Naive thymus-derived CD4-positive, alpha-beta T cell (primary cell): ENCODE measurements around the gene TCERG1L. TPM values are rescaled to one million over a fixed set of nuclear protein-coding genes. Genes with fewer than 3 reads are reported as not detected.

ENCODE experiments used
- ATAC-seq: fragments of 150-1000 bp; cut with Tn5 transposase; 2 replicates; pipeline ENCODE4 v1.10.0; 2021; ENCODE audit warnings: mild to moderate bottlenecking, moderate library complexity
- CTCF ChIA-PET: fragments of 350-600 bp; sonication (Branson Sonifier 250); formaldehyde crosslinking; loops from one replicate; lab custom pipeline; 2021; ENCODE audit warnings: antibody characterized with exemption; lab: Charles Lee
- POLR2A ChIA-PET: fragments of 350-600 bp; sonication (Branson Sonifier 250); formaldehyde crosslinking; loops from one replicate; lab custom pipeline; 2021; ENCODE audit warnings: antibody characterized with exemption, inconsistent platforms; lab: Charles Lee
- DNase-seq, 9 donors: peaks; one replicate each; pipeline versions ENCODE4 v3.0.0 to v3.0.0-alpha.2; 2020 to 2022; ENCODE audit warnings: mixed read lengths in 1 of 9
- H3K27ac ChIP-seq: one replicate; pipeline ENCODE4 v1.7.0; 2013; ENCODE audit warnings: mild to moderate bottlenecking, low read depth, low read length, moderate library complexity
- H3K27me3 ChIP-seq, 2 donors: one replicate each; pipeline ENCODE4 v1.7.0; 2013; ENCODE audit warnings: low read length in 2 of 2, mild to moderate bottlenecking in 2 of 2, moderate library complexity in 2 of 2; ENCODE audit not compliant: control insufficient read depth in 2 of 2, insufficient read depth in 2 of 2
- H3K36me3 ChIP-seq, 3 experiments: 1 replicate in 2 of 3; 2 replicates in 1 of 3; pipeline ENCODE4 v1.7.0; 2013; ENCODE audit warnings: low read length in 3 of 3, mild to moderate bottlenecking in 3 of 3, moderate library complexity in 1 of 3; ENCODE audit not compliant: insufficient read depth in 3 of 3, control insufficient read depth in 2 of 3
- H3K4me1 ChIP-seq, 2 donors: one replicate each; pipeline ENCODE4 v1.7.0; 2013; ENCODE audit warnings: low read length in 2 of 2, mild to moderate bottlenecking in 2 of 2, moderate library complexity in 1 of 2; ENCODE audit not compliant: control insufficient read depth in 2 of 2, insufficient read depth in 2 of 2
- H3K4me3 ChIP-seq: 2 replicates; pipeline ENCODE4 v1.7.0; 2013; ENCODE audit warnings: mild to moderate bottlenecking, low read length
- H3K9me3 ChIP-seq, 3 experiments: 1 replicate in 2 of 3; 2 replicates in 1 of 3; pipeline ENCODE4 v1.7.0; 2013; ENCODE audit warnings: low read length in 3 of 3; ENCODE audit not compliant: control insufficient read depth in 2 of 3
- H3K27ac Mint-ChIP-seq, 9 donors: one replicate each; pipeline ENCODE4 v1.8.0; 2020 to 2022; ENCODE audit warnings: mixed read lengths in 9 of 9, mild to moderate bottlenecking in 8 of 9, moderate library complexity in 5 of 9, inconsistent platforms in 2 of 9
- H3K27me3 Mint-ChIP-seq, 5 donors: one replicate each; pipeline ENCODE4 v1.8.0; 2021 to 2022; ENCODE audit warnings: mixed read lengths in 5 of 5, mild to moderate bottlenecking in 1 of 5
- H3K36me3 Mint-ChIP-seq, 5 donors: one replicate each; pipeline ENCODE4 v1.8.0; 2020 to 2022; ENCODE audit warnings: mixed read lengths in 5 of 5, mild to moderate bottlenecking in 3 of 5, inconsistent platforms in 1 of 5
- H3K4me1 Mint-ChIP-seq, 7 donors: one replicate each; pipeline ENCODE4 v1.8.0; 2020 to 2022; ENCODE audit warnings: mixed read lengths in 7 of 7, mild to moderate bottlenecking in 3 of 7, inconsistent platforms in 1 of 7
- H3K4me3 Mint-ChIP-seq, 10 donors: one replicate each; pipeline ENCODE4 v1.8.0; 2020 to 2022; ENCODE audit warnings: mild to moderate bottlenecking in 10 of 10, mixed read lengths in 10 of 10, moderate library complexity in 6 of 10, inconsistent platforms in 2 of 10
- H3K9me3 Mint-ChIP-seq, 11 donors: one replicate each; pipeline ENCODE4 v1.8.0; 2020 to 2022; ENCODE audit warnings: mixed read lengths in 11 of 11, mild to moderate bottlenecking in 4 of 11, inconsistent platforms in 1 of 11, moderate library complexity in 1 of 11
- intact Hi-C, 2 donors: fragments of 100-400 bp; cut with micrococcal nuclease; formaldehyde crosslinking; loops; one replicate each; pipeline ENCODE4 v1.15.1; 2023
- polyA plus RNA-seq, 2 donors: library from polyadenylated mRNA; unstranded; fragments of 300-500 nt; fragmentation: Illumina TruSeq; gene quantifications; one replicate each; pipeline ENCODE4 v1.2.3, GENCODE V29; 2021
- total RNA-seq, 6 experiments: library from RNA in 5 of 6; stranded (reverse) in 5 of 6; gene quantifications; 1 replicate in 5 of 6; 2 replicates in 1 of 6; pipeline ENCODE4 v1.2.3 and lab custom pipeline; 2021 to 2026

The TCERG1L gene
- total and polyA plus RNA-seq, 7 experiments from 2014 or later = 0.11 to 0.42 (median 0.39) TPM; not detected in 4

DNA sequence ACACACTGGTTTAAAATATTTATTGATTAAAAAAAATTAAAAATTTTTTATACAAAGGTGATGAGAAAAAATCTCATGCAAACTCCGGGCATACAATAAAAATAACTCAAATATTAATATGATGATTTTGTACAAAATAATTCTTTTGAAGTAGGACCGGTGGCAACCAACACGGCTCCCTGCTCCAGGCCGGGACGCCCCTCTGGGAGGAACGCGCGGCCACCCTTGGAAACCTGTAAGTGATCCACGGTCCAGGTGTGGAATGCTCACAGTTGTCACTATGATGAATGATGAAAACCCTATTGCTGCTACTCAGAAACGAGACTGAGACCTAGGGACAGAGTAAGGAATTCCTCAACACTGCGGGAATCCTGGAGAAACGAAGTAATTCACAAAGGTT lies 219.1 kb downstream of the TCERG1L start:
- DNase-seq (no peak), ATAC-seq (no peak)
- Mint-ChIP-seq H3K36me3 (no peaks in the 10 kb centered on the region), H3K27me3 (no peaks in the 10 kb centered on the region), H3K4me3 (no peak overlapping the region), H3K4me1 (peaks cover 2 to 20% (median 17%) of the 10 kb centered on the region in 7 donors), H3K9me3 (peaks cover 0 to 3% (median 0%) of the 10 kb centered on the region in 11 donors), H3K27ac (no peak overlapping the region)
- Histone ChIP-seq H3K4me1 (no peaks in the 10 kb centered on the region), H3K4me3 (no peak overlapping the region), H3K27me3 (no peaks in the 10 kb centered on the region), H3K9me3 (peaks cover 0 to 4% (median 0%) of the 10 kb centered on the region in 3 experiments), H3K36me3 (no peaks in the 10 kb centered on the region), H3K27ac (no peak overlapping the region)
- intact Hi-C loops = loop anchor here in 1 of 2 donors (10.0 kb wide), 1 partner anchor 222 kb away; the partner anchor contains the start of gene TCERG1L
- ChIA-PET POLR2A (no interaction called here), CTCF (no interaction called here)

DNA sequence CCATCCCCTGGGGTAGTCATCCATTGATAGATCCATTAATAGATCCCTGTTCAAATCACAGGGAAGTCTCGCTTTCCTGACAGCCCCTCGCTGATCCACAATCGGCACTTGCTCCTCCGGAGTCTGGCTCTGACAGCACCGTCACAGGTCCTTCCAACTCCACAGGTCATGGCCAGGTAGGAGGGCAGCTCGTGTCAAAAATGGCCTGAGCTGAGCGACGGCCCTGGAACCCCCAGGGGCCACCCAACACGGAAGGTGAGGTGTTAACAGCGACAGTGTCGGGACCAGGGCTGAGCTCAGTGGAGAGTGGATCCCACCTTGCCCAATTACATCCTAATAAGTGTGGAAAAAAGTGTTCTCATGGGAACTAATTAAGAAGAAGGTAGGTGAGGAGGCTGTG lies 219.8 kb downstream of the TCERG1L start:
- ATAC-seq = no peak
- ChIA-PET POLR2A (no interaction called here), CTCF (no interaction called here)

DNA sequence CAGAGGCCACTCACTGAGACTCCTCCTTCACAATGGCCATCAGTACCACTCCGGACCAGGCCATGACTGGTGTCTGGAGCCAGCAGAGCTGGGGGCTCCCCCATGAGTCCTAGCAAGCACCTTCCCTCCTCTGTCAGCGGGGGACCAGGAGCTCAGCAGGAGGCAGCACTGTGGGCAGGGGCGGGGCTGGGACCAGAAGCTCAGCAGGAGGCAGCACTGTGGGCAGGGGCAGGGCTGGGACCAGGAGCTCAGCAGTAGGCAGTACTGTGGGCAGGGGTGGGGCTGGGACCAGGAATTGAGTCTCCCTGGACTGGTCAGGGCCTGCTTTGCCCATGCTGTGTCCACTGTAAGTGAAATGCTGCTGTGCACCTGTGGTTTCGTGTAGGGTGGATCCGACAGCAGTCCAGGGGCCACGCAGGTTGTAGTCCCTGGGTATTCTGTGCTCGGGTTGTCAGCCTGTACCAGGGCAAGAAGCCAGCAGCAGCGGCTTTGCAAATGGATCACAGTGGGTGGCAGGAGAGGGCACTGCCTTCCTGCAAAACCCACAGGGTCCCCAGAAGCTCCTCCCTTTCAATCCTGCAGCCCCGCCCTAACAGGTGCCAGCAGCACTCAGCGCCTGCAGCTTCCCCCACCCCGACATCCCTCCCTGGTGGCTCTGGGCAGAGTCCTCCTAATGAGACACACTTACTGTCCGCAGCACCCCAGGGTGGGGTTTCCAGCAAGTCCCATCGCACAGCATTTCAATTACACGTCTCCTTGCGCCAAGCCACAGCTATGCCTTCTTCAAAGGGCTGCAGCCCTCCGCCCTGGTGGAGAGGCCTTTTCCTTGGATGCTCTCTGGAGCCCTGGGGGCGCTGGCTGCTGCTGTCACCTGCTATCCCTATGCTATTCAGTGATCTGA lies 220.5 kb downstream of the TCERG1L start:
- POLR2A ChIA-PET = no interaction called here
- Mint-ChIP-seq H3K4me3 (peak overlapping the region in 1 of 10 donors; percentile 46), H3K27me3 (no peaks in the 10 kb centered on the region), H3K9me3 (peaks cover 0 to 3% (median 0%) of the 10 kb centered on the region in 11 donors), H3K4me1 (peaks cover 2 to 24% (median 17%) of the 10 kb centered on the region in 7 donors), H3K27ac (peak overlapping the region in 3 of 9 donors; percentile 40 to 56 (median 45)), H3K36me3 (no peaks in the 10 kb centered on the region)
- peak; percentile 42 for ATAC-seq
- DNase-seq = peak in 2 of 9 donors; percentile 9 to 27
- CTCF ChIA-PET = no interaction called here
- Histone ChIP-seq H3K27ac (no peak overlapping the region), H3K27me3 (no peaks in the 10 kb centered on the region), H3K4me1 (no peaks in the 10 kb centered on the region), H3K9me3 (peaks cover 0 to 4% (median 0%) of the 10 kb centered on the region in 3 experiments), H3K4me3 (no peak overlapping the region), H3K36me3 (no peaks in the 10 kb centered on the region)
- intact Hi-C loops = loop anchor here in 1 of 2 donors (10.0 kb wide), 1 partner anchor 224 kb away; the partner anchor contains the start of gene TCERG1L

More for the DNA sequence above, 219.8 kb downstream of the TCERG1L start:
- H3K4me3 ChIP-seq = no peak overlapping the region
- H3K4me1 ChIP-seq = no peaks in the 10 kb centered on the region
- Mint-ChIP-seq H3K9me3 (peaks cover 0 to 3% (median 0%) of the 10 kb centered on the region in 11 donors), H3K36me3 (no peaks in the 10 kb centered on the region), H3K27me3 (no peaks in the 10 kb centered on the region), H3K4me3 (peak overlapping the region in 1 of 10 donors; percentile 46), H3K4me1 (peaks cover 2 to 24% (median 17%) of the 10 kb centered on the region in 7 donors), H3K27ac (peak overlapping the region in 3 of 9 donors; percentile 40 to 56 (median 45))
- H3K27me3 ChIP-seq = no peaks in the 10 kb centered on the region
- no peak overlapping the region for H3K27ac ChIP-seq
- H3K36me3 ChIP-seq = no peaks in the 10 kb centered on the region
- intact Hi-C loops = loop anchor here in 1 of 2 donors (10.0 kb wide), 1 partner anchor 223 kb away; the partner anchor contains the start of gene TCERG1L
- peaks cover 0 to 4% (median 0%) of the 10 kb centered on the region in 3 experiments for H3K9me3 ChIP-seq
- DNase-seq = no peak

DNA sequence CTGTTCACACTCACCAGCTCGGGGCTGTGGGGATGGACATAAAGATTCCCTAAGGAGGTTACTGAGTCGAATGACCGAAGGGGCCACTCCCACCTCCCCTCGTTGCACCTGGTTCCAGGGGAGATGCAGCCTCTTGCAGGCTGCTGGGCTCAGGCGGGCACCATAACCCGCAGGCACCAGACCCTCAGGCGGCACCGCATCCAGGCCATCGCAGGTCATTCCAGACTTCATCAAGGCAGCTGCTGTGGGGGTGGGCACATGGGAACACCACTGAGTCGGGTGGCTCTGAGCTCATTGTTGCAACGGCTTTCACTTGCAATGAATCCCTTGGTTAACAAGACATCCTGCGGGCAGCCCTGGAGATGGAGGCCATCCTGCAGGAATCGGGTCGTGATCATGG lies 221.7 kb downstream of the TCERG1L start:
- Mint-ChIP-seq H3K27me3 (no peaks in the 10 kb centered on the region), H3K27ac (no peak overlapping the region), H3K9me3 (peaks cover 0 to 3% (median 0%) of the 10 kb centered on the region in 11 donors), H3K36me3 (no peaks in the 10 kb centered on the region), H3K4me3 (no peak overlapping the region), H3K4me1 (peaks cover 2 to 35% (median 25%) of the 10 kb centered on the region in 7 donors)
- no peak for DNase-seq
- no peaks in the 10 kb centered on the region for H3K27me3 ChIP-seq
- ChIA-PET CTCF (no interaction called here), POLR2A (no interaction called here)
- H3K4me3 ChIP-seq = no peak overlapping the region
- intact Hi-C loops = loop anchor here in 1 of 2 donors (10.0 kb wide), 1 partner anchor 225 kb away; the partner anchor contains the start of gene TCERG1L
- no peak overlapping the region for H3K27ac ChIP-seq
- H3K4me1 ChIP-seq = no peaks in the 10 kb centered on the region
- H3K36me3 ChIP-seq = no peaks in the 10 kb centered on the region
- ATAC-seq = no peak
- peaks cover 0 to 4% (median 0%) of the 10 kb centered on the region in 3 experiments for H3K9me3 ChIP-seq

DNA sequence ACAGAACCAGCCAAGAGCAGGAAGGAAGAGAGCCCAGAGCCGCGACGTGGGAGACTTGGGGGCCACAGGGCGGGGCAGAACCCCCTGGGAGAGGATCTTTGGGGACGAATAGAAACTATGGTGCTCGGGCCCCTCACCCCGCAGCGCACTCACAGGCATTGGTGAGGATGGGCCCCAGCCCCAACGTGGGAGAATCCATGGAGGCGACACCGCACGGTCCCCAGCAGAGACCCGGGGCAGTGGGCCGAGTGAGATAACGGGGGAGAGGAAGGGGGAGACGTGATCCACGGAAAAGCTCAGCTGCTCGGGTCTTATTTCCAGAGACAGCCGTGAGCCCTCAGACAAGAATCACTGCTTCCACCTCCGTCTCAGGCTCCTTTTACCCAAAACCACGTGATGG lies 222.4 kb downstream of the TCERG1L start:
- Mint-ChIP-seq H3K4me3 (peak overlapping the region in 2 of 10 donors; percentile 33 to 51), H3K9me3 (peaks cover 0 to 3% (median 0%) of the 10 kb centered on the region in 11 donors), H3K36me3 (no peaks in the 10 kb centered on the region), H3K27ac (no peak overlapping the region), H3K4me1 (peaks cover 0 to 37% (median 29%) of the 10 kb centered on the region in 7 donors), H3K27me3 (no peaks in the 10 kb centered on the region)
- Histone ChIP-seq H3K36me3 (no peaks in the 10 kb centered on the region), H3K27ac (no peak overlapping the region), H3K27me3 (no peaks in the 10 kb centered on the region), H3K4me3 (no peak overlapping the region), H3K4me1 (peaks cover 0 to 3% of the 10 kb centered on the region in 2 donors), H3K9me3 (peaks cover 0 to 4% (median 0%) of the 10 kb centered on the region in 3 experiments)
- ChIA-PET POLR2A (no interaction called here), CTCF (no interaction called here)
- intact Hi-C loops = no loop called here
- ATAC-seq = no peak
- no peak for DNase-seq

DNA sequence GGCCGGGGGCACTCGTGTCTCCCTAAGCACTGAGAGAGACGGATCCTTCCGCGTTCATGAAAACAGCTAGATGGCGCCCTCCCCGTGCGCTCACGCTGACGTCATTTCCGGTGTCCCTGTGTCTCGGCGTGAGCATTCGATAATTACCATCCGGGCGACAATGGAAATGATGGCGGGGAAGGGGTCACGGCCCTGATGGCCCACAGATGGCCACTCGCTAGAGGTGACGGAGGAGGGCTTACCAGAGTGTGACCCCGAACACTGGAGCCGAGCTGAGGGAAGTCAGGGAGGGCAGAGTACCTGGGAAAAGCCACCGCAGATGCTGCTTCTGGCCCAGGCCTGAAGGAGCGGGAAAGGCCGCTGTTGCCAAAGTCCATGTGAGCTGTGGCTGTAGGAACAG lies 222.9 kb downstream of the TCERG1L start:
- H3K27me3 Mint-ChIP-seq = no peaks in the 10 kb centered on the region
- H3K4me1 Mint-ChIP-seq = peaks cover 0 to 42% (median 34%) of the 10 kb centered on the region in 7 donors
- ChIA-PET POLR2A (no interaction called here), CTCF (no interaction called here)
- Histone ChIP-seq H3K4me3 (no peak overlapping the region), H3K9me3 (peaks cover 0 to 4% (median 0%) of the 10 kb centered on the region in 3 experiments), H3K27ac (no peak overlapping the region), H3K27me3 (no peaks in the 10 kb centered on the region), H3K4me1 (peaks cover 0 to 8% of the 10 kb centered on the region in 2 donors), H3K36me3 (no peaks in the 10 kb centered on the region)
- H3K36me3 Mint-ChIP-seq = no peaks in the 10 kb centered on the region
- H3K4me3 Mint-ChIP-seq = peak overlapping the region in 1 of 10 donors; percentile 33
- H3K27ac Mint-ChIP-seq = no peak overlapping the region
- no peak for DNase-seq
- no peak for ATAC-seq
- intact Hi-C loops = no loop called here
- H3K9me3 Mint-ChIP-seq = peaks cover 0 to 3% (median 0%) of the 10 kb centered on the region in 11 donors
